ENCODE measurements around the gene TRIM2. TPM values are rescaled to one million over a fixed set of nuclear protein-coding genes. Genes with fewer than 3 reads are reported as not detected.

Gene TRIM2
- total RNA-seq, 4 donors from 2014 or later: 2.6 to 7.2 (median 3.8) TPM

DNA sequence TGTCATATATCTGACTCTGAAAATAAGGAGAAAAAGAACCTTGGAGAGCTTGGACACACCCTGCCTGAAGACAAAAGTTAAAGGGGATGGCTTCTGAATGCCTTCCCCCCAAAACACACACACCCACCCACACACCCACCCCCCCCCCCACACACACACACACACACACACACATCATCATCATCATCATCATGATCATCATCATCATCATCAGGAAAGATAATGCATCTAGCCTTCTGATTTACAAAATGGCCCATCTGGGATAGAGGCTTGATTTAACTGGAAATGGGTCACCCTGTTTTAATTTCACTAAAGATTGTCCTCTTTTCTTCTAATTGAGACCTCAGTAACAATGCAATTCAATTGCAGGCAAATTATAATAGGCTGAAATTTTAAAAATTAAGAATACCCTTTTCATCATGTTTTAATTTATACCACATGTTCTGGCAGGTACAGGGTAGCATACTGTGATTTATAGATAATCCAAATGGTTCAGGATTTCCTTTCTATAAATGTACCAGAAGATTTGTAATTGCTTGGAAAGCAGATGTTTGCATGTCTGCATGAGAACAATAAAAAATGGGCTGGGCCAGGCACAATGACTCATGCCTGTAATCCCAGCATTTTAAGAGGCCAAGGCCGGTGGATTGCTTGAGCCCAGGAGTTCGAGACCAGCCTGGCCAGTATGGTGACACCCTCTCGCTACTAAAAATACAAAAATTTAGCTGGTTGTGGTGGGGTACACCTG is 56.5 kb downstream of the TRIM2 start:
- intact Hi-C loops (cut with DNase I; ENCODE audit: low total_unique reads): loop anchor here (5.0 kb wide), 1 partner anchor 48 kb away; no protein-coding TSS in a partner anchor
- Histone ChIP-seq H3K9me3 (no peaks in the 10 kb centered on the region), H3K4me3 (no peak overlapping the region), H3K27me3 (no peaks in the 10 kb centered on the region), H3K27ac (no peak overlapping the region), H3K36me3 (no peaks in the 10 kb centered on the region), H3K4me1 (peaks cover 0 to 3% of the 10 kb centered on the region in 2 donors)
- DNase-seq: no peak
- ATAC-seq: no peak
- no peak for TF ChIP-seq POLR2A (IDR thresholded peaks at IDR 0.05)
- TF ChIP-seq, protein P1, sequence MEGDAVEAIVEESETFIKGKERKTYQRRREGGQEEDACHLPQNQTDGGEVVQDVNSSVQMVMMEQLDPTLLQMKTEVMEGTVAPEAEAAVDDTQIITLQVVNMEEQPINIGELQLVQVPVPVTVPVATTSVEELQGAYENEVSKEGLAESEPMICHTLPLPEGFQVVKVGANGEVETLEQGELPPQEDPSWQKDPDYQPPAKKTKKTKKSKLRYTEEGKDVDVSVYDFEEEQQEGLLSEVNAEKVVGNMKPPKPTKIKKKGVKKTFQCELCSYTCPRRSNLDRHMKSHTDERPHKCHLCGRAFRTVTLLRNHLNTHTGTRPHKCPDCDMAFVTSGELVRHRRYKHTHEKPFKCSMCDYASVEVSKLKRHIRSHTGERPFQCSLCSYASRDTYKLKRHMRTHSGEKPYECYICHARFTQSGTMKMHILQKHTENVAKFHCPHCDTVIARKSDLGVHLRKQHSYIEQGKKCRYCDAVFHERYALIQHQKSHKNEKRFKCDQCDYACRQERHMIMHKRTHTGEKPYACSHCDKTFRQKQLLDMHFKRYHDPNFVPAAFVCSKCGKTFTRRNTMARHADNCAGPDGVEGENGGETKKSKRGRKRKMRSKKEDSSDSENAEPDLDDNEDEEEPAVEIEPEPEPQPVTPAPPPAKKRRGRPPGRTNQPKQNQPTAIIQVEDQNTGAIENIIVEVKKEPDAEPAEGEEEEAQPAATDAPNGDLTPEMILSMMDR (IDR thresholded peaks at IDR 0.05 in 4 of 5, conservative IDR thresholded peaks at IDR 0.05 in 1 of 5): no peak
- in situ Hi-C loops (cut with MboI; ENCODE audit: low sequenced_read_pairs in 4 of 4): no loop called here

DNA sequence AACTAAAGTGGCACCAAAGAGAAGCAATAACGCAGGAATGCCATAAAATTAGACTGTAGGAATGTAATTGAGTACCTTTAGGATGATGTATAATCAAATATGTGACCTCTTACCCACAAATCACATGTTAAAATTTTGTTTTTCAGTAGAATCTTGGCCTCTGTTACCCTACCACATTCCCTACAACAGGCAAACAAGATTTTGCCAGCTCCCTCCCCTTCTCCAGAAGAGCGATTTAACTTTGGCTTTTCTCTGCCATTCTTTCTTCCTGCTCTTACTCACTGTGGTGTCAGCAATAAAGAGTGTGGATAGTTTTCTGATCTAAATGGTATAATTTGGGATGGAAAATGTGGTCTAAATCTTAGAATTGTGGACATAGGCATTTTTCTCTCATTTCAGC is 57.2 kb downstream of the TRIM2 start:
- peaks cover 0 to 3% of the 10 kb centered on the region in 2 donors for H3K4me1 ChIP-seq
- no peak for ATAC-seq
- DNase-seq: no peak
- TF ChIP-seq, protein P1 (IDR thresholded peaks at IDR 0.05 in 4 of 5, conservative IDR thresholded peaks at IDR 0.05 in 1 of 5): no peak
- TF ChIP-seq POLR2A (IDR thresholded peaks at IDR 0.05): no peak
- in situ Hi-C loops (cut with MboI; ENCODE audit: low sequenced_read_pairs in 4 of 4) (no loop called here), intact Hi-C loops (cut with DNase I; ENCODE audit: low total_unique reads) (loop anchor here (5.0 kb wide), 1 partner anchor 49 kb away; no protein-coding TSS in a partner anchor)
- no peaks in the 10 kb centered on the region for H3K36me3 ChIP-seq
- H3K27ac ChIP-seq: no peak overlapping the region
- no peak overlapping the region for H3K4me3 ChIP-seq
- no peaks in the 10 kb centered on the region for H3K9me3 ChIP-seq
- no peaks in the 10 kb centered on the region for H3K27me3 ChIP-seq

DNA sequence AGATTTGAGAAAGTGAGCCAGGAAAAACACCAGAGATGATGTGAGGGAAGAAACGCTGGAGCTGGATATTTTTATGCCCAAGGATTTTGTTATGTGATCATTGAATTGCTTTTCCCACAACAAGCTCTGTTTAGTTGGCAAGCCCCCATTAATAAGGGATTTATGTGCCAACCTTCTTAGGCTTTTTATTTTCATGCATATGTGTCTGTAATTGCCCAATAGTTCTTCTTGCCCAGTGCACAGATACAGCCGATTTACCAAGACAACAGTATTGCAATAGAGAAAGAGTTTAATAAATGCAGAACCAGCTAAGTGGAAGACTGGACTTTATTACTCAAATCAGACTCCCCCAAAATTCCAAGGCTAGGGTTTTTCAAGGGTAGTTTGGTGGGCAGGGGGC is 57.7 kb downstream of the TRIM2 start:
- intact Hi-C loops (cut with DNase I; ENCODE audit: low total_unique reads): loop anchor here (5.0 kb wide), 1 partner anchor 50 kb away; no protein-coding TSS in a partner anchor

DNA sequence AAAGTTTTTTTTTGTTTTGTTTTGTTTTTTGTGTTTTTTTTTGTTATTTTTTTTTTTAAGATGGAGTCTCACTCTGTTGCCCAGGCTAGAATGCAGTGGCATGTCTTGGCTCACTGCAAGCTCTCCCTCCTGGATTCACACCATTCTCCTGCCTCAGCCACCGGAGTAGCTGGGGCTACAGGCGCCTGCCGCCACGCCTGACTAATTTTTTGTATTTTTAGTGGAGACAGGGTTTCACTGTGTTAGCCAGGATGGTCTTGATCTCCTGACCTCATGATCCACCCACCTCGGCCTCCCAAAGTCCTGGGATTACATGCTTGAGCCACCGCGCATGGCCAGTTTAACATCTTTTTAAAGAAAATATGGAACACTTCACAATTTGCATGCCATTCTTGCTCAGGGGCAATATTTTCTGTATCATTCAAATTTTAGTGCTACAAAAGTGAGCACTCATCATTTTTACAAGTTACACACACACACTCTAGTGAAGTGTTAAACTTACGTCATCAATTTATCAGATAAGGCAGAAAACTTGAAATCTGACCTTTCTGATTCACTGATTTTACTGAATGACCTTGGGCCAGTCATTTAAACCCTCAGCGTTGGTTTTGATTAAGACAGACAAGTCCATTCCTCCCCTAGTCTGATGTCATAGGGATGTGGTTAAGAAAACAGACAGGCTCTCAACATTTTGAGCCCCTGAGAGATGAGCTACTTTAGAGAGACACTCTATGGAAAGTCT is 61.2 kb downstream of the TRIM2 start:
- H3K27ac ChIP-seq: no peak overlapping the region
- intact Hi-C loops (cut with DNase I; ENCODE audit: low total_unique reads): no loop called here
- in situ Hi-C loops (cut with MboI; ENCODE audit: low sequenced_read_pairs in 4 of 4): no loop called here
- no peaks in the 10 kb centered on the region for H3K9me3 ChIP-seq
- no peaks in the 10 kb centered on the region for H3K36me3 ChIP-seq
- H3K4me3 ChIP-seq: no peak overlapping the region
- H3K4me1 ChIP-seq: peaks cover 0 to 3% of the 10 kb centered on the region in 2 donors
- TF ChIP-seq POLR2A (IDR thresholded peaks at IDR 0.05): no peak
- TF ChIP-seq, protein P1 (IDR thresholded peaks at IDR 0.05 in 4 of 5, conservative IDR thresholded peaks at IDR 0.05 in 1 of 5): no peak
- no peak for ATAC-seq
- DNase-seq: no peak
- no peaks in the 10 kb centered on the region for H3K27me3 ChIP-seq

More for the DNA sequence above, 57.7 kb downstream of the TRIM2 start:
- no peak overlapping the region for H3K27ac ChIP-seq
- DNase-seq (no peak), ATAC-seq (no peak)
- peaks cover 0 to 3% of the 10 kb centered on the region in 2 donors for H3K4me1 ChIP-seq
- no peak for TF ChIP-seq POLR2A (IDR thresholded peaks at IDR 0.05)
- TF ChIP-seq, protein P1 (IDR thresholded peaks at IDR 0.05 in 4 of 5, conservative IDR thresholded peaks at IDR 0.05 in 1 of 5): no peak
- H3K9me3 ChIP-seq: no peaks in the 10 kb centered on the region
- no peaks in the 10 kb centered on the region for H3K27me3 ChIP-seq
- in situ Hi-C loops (cut with MboI; ENCODE audit: low sequenced_read_pairs in 4 of 4): no loop called here
- no peaks in the 10 kb centered on the region for H3K36me3 ChIP-seq
- H3K4me3 ChIP-seq: no peak overlapping the region
